ENCODE measurements around the gene SLC30A9. TPM values are rescaled to one million over a fixed set of nuclear protein-coding genes. Genes with fewer than 3 reads are reported as not detected.
A peak's percentile ranks its signal among the peaks of the same experiment; 100 is the strongest.

Gene SLC30A9
- total and polyA plus RNA-seq, 2 experiments from 2014 or later: 67.3 to 74.6 TPM

DNA sequence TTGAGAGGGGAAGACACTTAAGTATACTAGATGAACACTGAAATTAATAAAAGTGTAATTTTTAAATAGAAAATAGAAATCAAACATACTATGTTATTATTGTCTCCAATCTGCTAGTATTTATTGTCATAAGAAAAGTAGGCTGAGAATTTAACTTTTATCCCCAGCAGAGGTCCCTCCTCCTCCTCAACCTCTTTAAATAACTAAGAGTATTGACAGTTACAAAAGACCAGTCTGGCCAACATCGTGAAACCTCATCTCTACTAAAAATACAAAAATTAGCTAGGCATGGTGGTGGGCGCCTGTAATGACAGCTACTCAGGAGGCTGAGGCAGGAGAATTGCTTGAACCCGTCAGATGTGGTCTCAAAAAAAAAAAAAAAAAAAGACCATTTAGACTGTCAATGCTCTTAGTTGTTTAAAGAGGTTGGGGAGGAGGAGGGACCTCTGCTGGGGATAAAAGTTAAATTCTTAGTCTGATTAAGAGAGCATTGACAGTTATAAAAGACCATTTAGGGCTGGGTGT, 4.2 kb downstream of the SLC30A9 start (continued):
- TF ChIP-seq CTCF (conservative IDR thresholded peaks at IDR 0.05; ENCODE audit: low read depth in 2 of 2): peak in 1 of 2 experiments; percentile 37; a peak in 3 of 4 replicates
- TF ChIP-seq CREB1 (CRISPR knock-in tag; IDR thresholded peaks at IDR 0.05; ENCODE audit: low read depth): no peak

DNA sequence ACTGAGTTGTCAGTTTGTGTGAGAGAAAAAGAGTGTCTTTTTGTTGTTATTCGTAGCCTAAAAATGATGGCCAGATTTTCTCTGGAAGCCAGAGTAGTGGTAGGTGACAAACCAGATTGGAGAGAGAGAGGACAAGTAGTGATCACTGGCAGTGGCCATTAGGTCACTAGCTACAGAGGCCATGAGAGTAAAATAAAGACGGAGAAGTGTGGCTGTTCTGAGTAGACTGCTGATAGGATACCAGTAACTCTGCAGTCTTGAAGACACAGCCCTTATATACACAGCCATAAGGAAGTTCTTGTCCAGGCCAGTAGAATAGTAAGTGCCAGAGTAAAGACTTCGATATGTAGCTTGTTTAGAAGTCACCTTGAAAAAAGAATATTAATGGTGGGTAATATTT, 7.7 kb downstream of the SLC30A9 start:
- peaks cover 72% of the 10 kb centered on the region for H3K79me2 ChIP-seq (replicated peaks; ENCODE audit: insufficient read depth)
- no peak overlapping the region for H3K4me3 Mint-ChIP-seq
- H4K20me1 ChIP-seq (replicated peaks; ENCODE audit: insufficient read depth): peaks cover 8% of the 10 kb centered on the region; the same call in 1 of the 2 replicates
- TF ChIP-seq EZH2phosphoT487 (IDR thresholded peaks at IDR 0.05; ENCODE audit: unreplicated experiment) (no peak), CREB1 (CRISPR knock-in tag; IDR thresholded peaks at IDR 0.05; ENCODE audit: low read depth) (no peak), CTCF (conservative IDR thresholded peaks at IDR 0.05; ENCODE audit: low read depth in 2 of 2) (no peak), NANOG (IDR thresholded peaks at IDR 0.05; ENCODE audit: borderline replicate concordance) (no peak), ZNF462 (CRISPR knock-in tag; IDR thresholded peaks at IDR 0.05) (no peak), POLR2AphosphoS5 (IDR thresholded peaks at IDR 0.05; ENCODE audit: low read depth) (no peak), ETS1 (IDR thresholded peaks at IDR 0.05) (no peak), REST (IDR thresholded peaks at IDR 0.05; ENCODE audit: unreplicated experiment) (no peak), ZNF331 (CRISPR knock-in tag; IDR thresholded peaks at IDR 0.05; ENCODE audit: low read depth) (no peak)

More for the DNA sequence above, 7.7 kb downstream of the SLC30A9 start:
- H3K4me1 Mint-ChIP-seq: peaks cover 2% of the 10 kb centered on the region; the same call in 1 of the 3 replicates
- H3K4me1 ChIP-seq (ENCODE audit: insufficient read depth): no peaks in the 10 kb centered on the region
- H2AFZ ChIP-seq: no peak overlapping the region
- H3K36me3 Mint-ChIP-seq (ENCODE audit: low read depth): no peaks in the 10 kb centered on the region; the same call in 2 of the 3 replicates
- ATAC-seq (no peak), DNase-seq (ENCODE audit: low spot score) (no peak)
- H3K4me2 ChIP-seq: no peak overlapping the region
- no peaks in the 10 kb centered on the region for H3K9me2 ChIP-seq (ENCODE audit: insufficient read depth)
- no peaks in the 10 kb centered on the region for H3K36me3 ChIP-seq (ENCODE audit: insufficient read depth)
- peaks cover 2% of the 10 kb centered on the region for H3K27me3 Mint-ChIP-seq (ENCODE audit: insufficient read depth, low read depth, poor library complexity)
- no peak overlapping the region for H3K27ac Mint-ChIP-seq
- 0 out of 2 replicates have a peak overlapping the region, but pooled peaks have one; percentile 26 for H3K27ac ChIP-seq (ENCODE audit: low read depth)
- no peaks in the 10 kb centered on the region; the same call in 1 of the 2 replicates for H3F3A ChIP-seq (replicated peaks; ENCODE audit: low read depth)
- no peak overlapping the region for H3K4me3 ChIP-seq
- no peaks in the 10 kb centered on the region for H3K9me3 Mint-ChIP-seq
- H3K27me3 ChIP-seq (ENCODE audit: insufficient read depth): no peaks in the 10 kb centered on the region

All from GM23338 (cell line).